Breast epithelium (tissue), 4 donors: ENCODE data around the gene PIGT. TPM values are rescaled to one million over a fixed set of nuclear protein-coding genes. Genes with fewer than 3 reads are reported as not detected.

ENCODE experiments used
- DNase-seq, 2 donors: peaks; one replicate each; pipeline ENCODE4 v3.0.0-alpha.2; 2019; ENCODE audit warnings: low spot score in 2 of 2
- H3K27ac ChIP-seq, 2 donors: fragments of 200-600 bp; sonication (generic) in 1 of 2; one replicate each; pipeline ENCODE4 v1.5.1; 2016 to 2019; ENCODE audit warnings: mild to moderate bottlenecking in 1 of 2
- H3K27me3 ChIP-seq, 2 donors: fragments of 200-600 bp; sonication (generic) in 1 of 2; one replicate each; pipeline versions ENCODE4 v1.5.1 to v1.6.0; 2017 to 2019; ENCODE audit warnings: control low read depth in 1 of 2, mild to moderate bottlenecking in 1 of 2
- H3K36me3 ChIP-seq: fragments of 200-600 bp; one replicate; pipeline ENCODE4 v1.5.1; 2019
- H3K4me1 ChIP-seq, 2 donors: fragments of 200-600 bp; sonication (generic); one replicate each; pipeline ENCODE4 v1.5.1; 2016 to 2019; ENCODE audit warnings: control low read depth in 1 of 2
- H3K4me3 ChIP-seq, 3 donors: fragments of 200-600 bp; sonication (generic); 1 replicate in 2 of 3; 2 replicates in 1 of 3; pipeline ENCODE4 v1.5.1; 2016 to 2019; ENCODE audit warnings: mild to moderate bottlenecking in 3 of 3, moderate library complexity in 2 of 3
- H3K9me3 ChIP-seq, 2 donors: fragments of 200-600 bp; sonication (generic) in 1 of 2; one replicate each; pipeline ENCODE4 v1.5.1; 2016 to 2019; ENCODE audit warnings: control low read depth in 1 of 2
- POLR2A ChIP-seq: fragments of 450-650 bp; IDR thresholded peaks from one replicate; pipeline ENCODE4 v1.6.1; 2016; ENCODE audit warnings: antibody characterized with exemption, mild to moderate bottlenecking, moderate library complexity
- POLR2AphosphoS5 ChIP-seq, 3 donors: sonication (generic); formaldehyde crosslinking; IDR thresholded peaks; one replicate each; pipeline ENCODE4 v1.6.1; 2017; ENCODE audit warnings: antibody characterized with exemption in 3 of 3
- intact Hi-C: fragments of 100-400 bp; cut with DNase I; formaldehyde crosslinking; loops from one replicate; pipeline ENCODE4 v1.15.1; 2023; ENCODE audit warnings: low total_unique reads
- total RNA-seq, 3 donors: library from RNA; depleted of rRNA; stranded (reverse); fragments of >200 nt; gene quantifications; one replicate each; pipeline ENCODE4 v1.1.0, GENCODE V29; 2016
- TF ChIP-seq, protein P1 (sequence below), 3 donors: fragments of 450-650 bp; IDR thresholded peaks; one replicate each; pipeline ENCODE4 v1.5.1; 2016 to 2017; ENCODE audit warnings: antibody characterized with exemption in 3 of 3, mild to moderate bottlenecking in 3 of 3, moderate library complexity in 3 of 3

Gene PIGT
- total RNA-seq, 3 donors from 2014 or later = 74.1 to 103 (median 76.7) TPM

DNA sequence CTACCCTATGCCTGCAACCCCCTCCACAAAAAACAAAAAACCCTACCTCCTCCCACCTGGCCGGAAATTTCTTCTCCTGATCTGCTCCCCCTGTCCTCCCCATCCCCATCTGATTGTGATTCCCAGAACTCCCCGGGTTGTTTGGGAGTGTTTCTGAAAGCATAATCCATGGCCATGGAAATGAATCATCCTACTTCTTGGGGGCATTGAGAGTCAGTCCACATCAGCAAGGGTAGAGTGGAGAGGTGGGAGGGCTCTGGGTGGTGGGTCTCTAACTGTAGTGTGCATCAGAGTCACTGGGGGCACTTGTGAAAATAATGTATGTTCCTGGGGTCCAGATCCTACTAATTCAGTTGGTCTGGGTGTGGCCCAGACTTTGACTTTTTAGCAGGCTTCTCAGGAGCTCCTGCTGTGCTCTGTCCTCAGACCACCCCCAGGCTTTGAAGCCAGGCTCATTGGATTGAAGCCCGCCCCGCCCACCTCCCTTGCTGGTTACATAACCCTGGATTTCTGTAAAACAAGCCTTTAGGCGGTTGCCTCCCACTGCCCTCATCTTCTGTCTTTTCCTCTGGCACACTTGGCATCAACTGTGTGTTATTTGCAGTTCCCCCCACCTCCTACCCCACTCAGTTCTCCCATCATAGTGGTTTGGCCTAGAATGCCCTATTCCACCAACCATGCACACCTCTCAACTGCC, 10.5 kb downstream of the PIGT start:
- H3K27ac ChIP-seq = peak overlapping the region in 1 of 2 donors; percentile 52
- TF ChIP-seq, protein P1, sequence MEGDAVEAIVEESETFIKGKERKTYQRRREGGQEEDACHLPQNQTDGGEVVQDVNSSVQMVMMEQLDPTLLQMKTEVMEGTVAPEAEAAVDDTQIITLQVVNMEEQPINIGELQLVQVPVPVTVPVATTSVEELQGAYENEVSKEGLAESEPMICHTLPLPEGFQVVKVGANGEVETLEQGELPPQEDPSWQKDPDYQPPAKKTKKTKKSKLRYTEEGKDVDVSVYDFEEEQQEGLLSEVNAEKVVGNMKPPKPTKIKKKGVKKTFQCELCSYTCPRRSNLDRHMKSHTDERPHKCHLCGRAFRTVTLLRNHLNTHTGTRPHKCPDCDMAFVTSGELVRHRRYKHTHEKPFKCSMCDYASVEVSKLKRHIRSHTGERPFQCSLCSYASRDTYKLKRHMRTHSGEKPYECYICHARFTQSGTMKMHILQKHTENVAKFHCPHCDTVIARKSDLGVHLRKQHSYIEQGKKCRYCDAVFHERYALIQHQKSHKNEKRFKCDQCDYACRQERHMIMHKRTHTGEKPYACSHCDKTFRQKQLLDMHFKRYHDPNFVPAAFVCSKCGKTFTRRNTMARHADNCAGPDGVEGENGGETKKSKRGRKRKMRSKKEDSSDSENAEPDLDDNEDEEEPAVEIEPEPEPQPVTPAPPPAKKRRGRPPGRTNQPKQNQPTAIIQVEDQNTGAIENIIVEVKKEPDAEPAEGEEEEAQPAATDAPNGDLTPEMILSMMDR (IDR thresholded peaks at IDR 0.05) = no peak
- TF ChIP-seq POLR2A = no peak
- no peak for TF ChIP-seq POLR2AphosphoS5 (IDR thresholded peaks at IDR 0.05)
- H3K4me3 ChIP-seq = no peak overlapping the region
- no peaks in the 10 kb centered on the region for H3K4me1 ChIP-seq
- no peaks in the 10 kb centered on the region for H3K9me3 ChIP-seq
- no peaks in the 10 kb centered on the region for H3K27me3 ChIP-seq
- intact Hi-C loops = loop anchor here (10.0 kb wide), 1 partner anchor 52 kb away; the partner anchor contains the start of gene TP53TG5
- no peaks in the 10 kb centered on the region for H3K36me3 ChIP-seq
- DNase-seq = no peak

DNA sequence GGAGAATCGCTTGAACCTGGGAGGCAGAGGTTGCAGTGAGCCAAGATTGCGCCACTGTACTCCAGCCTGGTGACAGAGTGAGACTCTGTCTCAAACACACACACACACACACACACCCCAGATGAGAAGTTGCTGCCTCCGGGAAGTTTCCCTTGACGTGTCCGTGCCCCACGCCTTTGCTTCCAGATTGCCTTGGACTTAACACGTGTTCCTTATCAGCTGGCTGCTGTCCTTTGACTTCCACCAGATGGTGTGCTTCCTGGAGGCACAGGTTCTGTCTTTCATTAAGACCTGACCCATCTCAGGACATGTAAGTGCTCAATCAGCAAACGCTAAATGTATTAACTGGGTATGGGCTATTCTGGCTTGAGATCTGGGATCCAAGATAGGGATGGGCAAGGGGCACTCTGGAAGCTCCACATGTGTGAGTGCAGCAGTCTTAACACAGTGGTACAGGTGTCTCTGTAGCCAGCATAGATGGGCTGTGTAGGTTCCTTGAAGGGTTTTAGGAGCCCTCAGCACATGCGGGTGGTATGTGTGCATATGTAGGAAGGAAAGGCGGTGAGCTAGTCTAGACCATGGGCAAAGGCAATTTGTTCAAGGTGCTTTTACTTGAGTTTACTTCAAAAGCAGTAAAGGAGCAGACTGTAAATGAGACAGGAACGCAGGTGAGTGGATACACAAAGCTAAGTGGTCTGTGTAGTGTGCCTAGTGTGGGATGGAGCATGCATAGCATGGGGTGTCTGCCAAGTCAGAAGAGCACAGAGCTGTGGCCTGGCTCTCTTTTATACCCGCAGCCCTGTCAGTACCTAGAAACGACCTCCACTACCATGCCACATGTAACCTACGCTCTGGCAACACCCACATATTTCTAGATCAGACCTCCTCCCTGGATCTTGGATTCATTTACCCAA, 11.6 kb downstream of the PIGT start:
- TF ChIP-seq POLR2A (no peak), POLR2AphosphoS5 (IDR thresholded peaks at IDR 0.05) (no peak)
- TF ChIP-seq, protein P1 (IDR thresholded peaks at IDR 0.05) = no peak
- peak overlapping the region in 1 of 2 donors; percentile 52 for H3K27ac ChIP-seq
- no peaks in the 10 kb centered on the region for H3K36me3 ChIP-seq
- intact Hi-C loops = loop anchor here (10.0 kb wide), 1 partner anchor 53 kb away; the partner anchor contains the start of gene TP53TG5
- no peak for DNase-seq
- H3K4me1 ChIP-seq = no peaks in the 10 kb centered on the region
- H3K27me3 ChIP-seq = no peaks in the 10 kb centered on the region
- no peaks in the 10 kb centered on the region for H3K9me3 ChIP-seq
- H3K4me3 ChIP-seq = no peak overlapping the region

DNA sequence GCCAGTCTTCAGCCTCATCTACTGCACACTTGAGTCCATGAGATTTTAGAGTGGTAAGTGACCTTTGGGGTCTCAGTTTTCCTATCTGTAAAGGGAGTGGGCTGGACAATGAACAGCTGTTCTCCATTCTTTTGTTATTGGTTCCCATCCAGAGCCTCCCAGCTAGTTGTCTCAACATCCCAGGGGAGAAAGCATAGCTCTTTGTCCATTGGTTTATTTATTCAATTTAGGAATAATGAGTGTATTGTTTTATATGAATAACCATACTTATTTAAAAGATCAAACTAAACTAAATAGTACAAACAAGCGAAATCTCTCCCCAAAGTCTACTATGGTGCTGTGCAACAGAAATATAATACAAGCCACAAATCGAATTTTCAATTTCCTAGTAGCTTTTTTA, 13.7 kb downstream of the PIGT start:
- no peak overlapping the region for H3K27ac ChIP-seq
- no peaks in the 10 kb centered on the region for H3K27me3 ChIP-seq
- DNase-seq = no peak
- intact Hi-C loops = loop anchor here (10.0 kb wide), 1 partner anchor 55 kb away; the partner anchor contains the start of gene TP53TG5
- no peaks in the 10 kb centered on the region for H3K36me3 ChIP-seq
- H3K9me3 ChIP-seq = no peaks in the 10 kb centered on the region
- TF ChIP-seq, protein P1 (IDR thresholded peaks at IDR 0.05) = no peak
- TF ChIP-seq POLR2A (no peak), POLR2AphosphoS5 (IDR thresholded peaks at IDR 0.05) (no peak)
- H3K4me1 ChIP-seq = no peaks in the 10 kb centered on the region
- H3K4me3 ChIP-seq = no peak overlapping the region

DNA sequence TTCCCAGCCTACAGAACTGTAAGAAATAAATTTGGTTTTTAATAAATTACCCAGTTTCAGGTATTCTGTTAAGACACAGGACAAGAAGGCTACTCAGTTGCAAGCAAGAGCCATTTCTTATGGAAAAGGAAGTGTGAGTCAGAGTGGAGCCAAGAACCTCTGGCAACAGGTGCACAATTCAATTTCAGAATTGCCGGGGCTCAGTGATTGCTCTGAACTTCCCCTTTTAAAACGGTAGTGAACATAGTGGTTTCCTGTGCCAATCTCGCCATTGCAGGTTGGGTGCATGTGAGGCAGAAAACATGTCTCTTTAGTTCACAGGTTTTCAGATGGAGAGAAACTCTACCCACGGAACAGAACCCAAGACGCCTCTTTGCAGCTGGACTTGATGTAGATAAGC, 16.4 kb downstream of the PIGT start:
- TF ChIP-seq, protein P1 (IDR thresholded peaks at IDR 0.05) = no peak
- TF ChIP-seq POLR2AphosphoS5 (IDR thresholded peaks at IDR 0.05) = no peak
- no peak for TF ChIP-seq POLR2A
- intact Hi-C loops = no loop called here

More for the DNA sequence above, 16.4 kb downstream of the PIGT start:
- H3K27ac ChIP-seq = no peak overlapping the region
- no peak for DNase-seq
- H3K27me3 ChIP-seq = no peaks in the 10 kb centered on the region
- H3K4me3 ChIP-seq = no peak overlapping the region
- no peaks in the 10 kb centered on the region for H3K36me3 ChIP-seq
- H3K4me1 ChIP-seq = no peaks in the 10 kb centered on the region
- no peaks in the 10 kb centered on the region for H3K9me3 ChIP-seq
